ENCODE data around the gene MS4A4A. TPM values are rescaled to one million over a fixed set of nuclear protein-coding genes. Genes with fewer than 3 reads are reported as not detected.
A peak's percentile ranks its signal among the peaks of the same experiment; 100 is the strongest.

The MS4A4A gene
- total and polyA plus RNA-seq, 2 of the 8 experiments (the other 6 are each of a cell fraction or from before 2014, with no cell fraction given): not detected

DNA sequence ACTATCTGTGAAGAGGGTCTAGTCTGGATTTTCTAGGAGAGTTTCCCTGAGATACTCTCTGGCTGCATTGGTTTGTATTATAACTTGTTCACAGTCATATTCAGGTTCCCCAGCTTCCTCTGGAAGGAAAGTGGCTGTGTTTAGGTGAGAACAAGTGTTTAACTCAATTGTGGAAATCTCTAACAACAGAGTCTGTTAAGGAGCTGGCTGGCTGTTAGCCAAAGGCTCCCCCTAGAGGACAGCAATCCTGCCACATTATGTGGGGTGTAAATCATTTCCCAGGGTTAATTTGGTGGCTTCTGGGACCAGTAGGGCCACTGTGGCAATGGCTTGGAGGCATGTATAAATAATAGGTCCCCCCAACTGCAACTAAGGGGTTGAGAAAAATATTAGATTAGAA is 65.0 kb downstream of the MS4A4A start:
- Histone ChIP-seq H3K4me2 (ENCODE audit: insufficient read depth in 1 of 2, low read depth in 2 of 2, low read length in 2 of 2) (no peak overlapping the region), H2BK120ac (replicated peaks; ENCODE audit: low read depth, low read length) (no peak overlapping the region), H3K27ac (ENCODE audit: low read depth, low read length) (no peak overlapping the region), H3K4me3 (ENCODE audit: extremely low read depth in 1 of 4, insufficient read depth in 2 of 4, low read depth in 3 of 4, low read length in 4 of 4) (no peak overlapping the region), H2BK5ac (ENCODE audit: low read depth, low read length) (no peak overlapping the region), H3K9me3 (ENCODE audit: insufficient read depth in 2 of 2, low read depth in 1 of 2, low read length in 1 of 2) (no peaks in the 10 kb centered on the region), H3K18ac (ENCODE audit: extremely low read depth, low read length) (no peak overlapping the region), H3K4ac (replicated peaks; ENCODE audit: insufficient read length, low read depth, low read length) (no peak overlapping the region), H3K79me2 (ENCODE audit: control insufficient read depth in 1 of 2, insufficient read depth in 2 of 2, low read length in 2 of 2) (no peaks in the 10 kb centered on the region), H2BK15ac (ENCODE audit: low read length) (no peak overlapping the region), H2BK20ac (ENCODE audit: low read length) (no peak overlapping the region), H3K23ac (ENCODE audit: insufficient read length) (no peak overlapping the region), H3K27me3 (replicated peaks in 1 of 4; ENCODE audit: control insufficient read depth in 3 of 4, extremely low read depth in 1 of 4, insufficient read depth in 3 of 4, low read length in 3 of 4) (no peaks in the 10 kb centered on the region), H3K36me3 (ENCODE audit: control insufficient read depth in 2 of 4, insufficient read depth in 4 of 4, low read length in 3 of 4) (no peaks in the 10 kb centered on the region), H4K8ac (ENCODE audit: extremely low read depth, insufficient read depth, low read length) (no peak overlapping the region), H2AFZ (ENCODE audit: low read length) (no peak overlapping the region), H4K20me1 (replicated peaks in 1 of 2; ENCODE audit: control insufficient read depth in 1 of 2, insufficient read depth in 2 of 2, low read length in 2 of 2) (no peaks in the 10 kb centered on the region), H3K4me1 (replicated peaks in 1 of 4; ENCODE audit: control insufficient read depth in 3 of 4, insufficient read depth in 4 of 4, low read length in 3 of 4) (peaks cover 0 to 4% (median 0%) of the 10 kb centered on the region in 4 experiments; a peak in 1 of 7 replicates), H3K79me1 (ENCODE audit: low read depth, low read length) (no peaks in the 10 kb centered on the region), H4K91ac (replicated peaks; ENCODE audit: insufficient read length, low read length) (no peak overlapping the region), H3K56ac (replicated peaks; ENCODE audit: insufficient read length, low read depth, low read length) (no peak overlapping the region), H3K14ac (ENCODE audit: insufficient read length) (no peak overlapping the region), H3K23me2 (ENCODE audit: low read depth, low read length) (no peaks in the 10 kb centered on the region), H4K5ac (ENCODE audit: insufficient read length, low read depth, low read length) (no peak overlapping the region), H3K9ac (replicated peaks in 1 of 4; ENCODE audit: extremely low read depth in 1 of 4, low read depth in 3 of 4, low read length in 3 of 4) (no peak overlapping the region), H2BK12ac (ENCODE audit: low read depth, low read length) (no peak overlapping the region), H2AK5ac (ENCODE audit: low read depth, low read length) (no peak overlapping the region)
- ChIA-PET CTCF (ENCODE audit: partially characterized antibody) (interaction anchor here (0.7 to 8.4 kb wide), 34 partner anchors 11 to 554 kb away, joined by 3 to 115 read pairs (median 4); no protein-coding TSS in a partner anchor), POLR2A (ENCODE audit: partially characterized antibody) (no interaction called here)
- FAIRE-seq: no peak
- TF ChIP-seq, protein P1, sequence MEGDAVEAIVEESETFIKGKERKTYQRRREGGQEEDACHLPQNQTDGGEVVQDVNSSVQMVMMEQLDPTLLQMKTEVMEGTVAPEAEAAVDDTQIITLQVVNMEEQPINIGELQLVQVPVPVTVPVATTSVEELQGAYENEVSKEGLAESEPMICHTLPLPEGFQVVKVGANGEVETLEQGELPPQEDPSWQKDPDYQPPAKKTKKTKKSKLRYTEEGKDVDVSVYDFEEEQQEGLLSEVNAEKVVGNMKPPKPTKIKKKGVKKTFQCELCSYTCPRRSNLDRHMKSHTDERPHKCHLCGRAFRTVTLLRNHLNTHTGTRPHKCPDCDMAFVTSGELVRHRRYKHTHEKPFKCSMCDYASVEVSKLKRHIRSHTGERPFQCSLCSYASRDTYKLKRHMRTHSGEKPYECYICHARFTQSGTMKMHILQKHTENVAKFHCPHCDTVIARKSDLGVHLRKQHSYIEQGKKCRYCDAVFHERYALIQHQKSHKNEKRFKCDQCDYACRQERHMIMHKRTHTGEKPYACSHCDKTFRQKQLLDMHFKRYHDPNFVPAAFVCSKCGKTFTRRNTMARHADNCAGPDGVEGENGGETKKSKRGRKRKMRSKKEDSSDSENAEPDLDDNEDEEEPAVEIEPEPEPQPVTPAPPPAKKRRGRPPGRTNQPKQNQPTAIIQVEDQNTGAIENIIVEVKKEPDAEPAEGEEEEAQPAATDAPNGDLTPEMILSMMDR (IDR thresholded peaks at IDR 0.05; ENCODE audit: control extremely low read depth in 1 of 3, insufficient read depth in 1 of 3, low read depth in 1 of 3, low read length in 3 of 3): peak; percentile 48 to 83 (median 66)
- TF ChIP-seq CBX5 (IDR thresholded peaks at IDR 0.05; ENCODE audit: low read depth, low read length) (no peak), NRF1 (IDR thresholded peaks at IDR 0.05; ENCODE audit: low read depth, low read length) (no peak), RAD21 (IDR thresholded peaks at IDR 0.05 in 1 of 2, conservative IDR thresholded peaks at IDR 0.05 in 1 of 2; ENCODE audit: low read depth in 2 of 2, low read length in 2 of 2) (peak; percentile 79 to 83)
- peak; percentile 17 to 64 for DNase-seq (ENCODE audit: low read depth in 1 of 2, low spot score in 2 of 2)
